Ovary (tissue), 3 donors: ENCODE measurements around the gene OR51D1.

Experiments used
- CTCF ChIP-seq, 3 donors: fragments of 450-650 bp in 2 of 3; fragments of 200-600 bp in 1 of 3; IDR thresholded peaks; one replicate each; pipeline versions ENCODE4 v1.5.1 to v1.8.0; 2016 to 2022; ENCODE audit warnings: antibody characterized with exemption in 3 of 3, mild to moderate bottlenecking in 1 of 3
- EP300 ChIP-seq: sonication (generic); formaldehyde crosslinking; IDR thresholded peaks from one replicate; pipeline ENCODE4 v1.6.1; 2017; ENCODE audit warnings: antibody characterized with exemption
- POLR2A ChIP-seq: fragments of 450-650 bp; IDR thresholded peaks from one replicate; pipeline ENCODE4 v1.6.1; 2017; ENCODE audit warnings: antibody characterized with exemption, mild to moderate bottlenecking, moderate library complexity
- donor health status: DM: no; HTN: no; CAD: no.

- TF ChIP-seq CTCF (IDR thresholded peaks at IDR 0.05) (no peak), POLR2A (no peak), EP300 (no peak)
Observed at GRCh38 chr11:4647766-4648165, 10.5 kb downstream of the OR51D1 start.
